ENCODE results near the gene PREB. TPM values are rescaled to one million over a fixed set of nuclear protein-coding genes. Genes with fewer than 3 reads are reported as not detected.

PREB gene
- total and polyA plus RNA-seq, 2 of the 13 experiments (the other 11 are each of a cell fraction or from before 2014, with no cell fraction given): 112 to 192 TPM

DNA sequence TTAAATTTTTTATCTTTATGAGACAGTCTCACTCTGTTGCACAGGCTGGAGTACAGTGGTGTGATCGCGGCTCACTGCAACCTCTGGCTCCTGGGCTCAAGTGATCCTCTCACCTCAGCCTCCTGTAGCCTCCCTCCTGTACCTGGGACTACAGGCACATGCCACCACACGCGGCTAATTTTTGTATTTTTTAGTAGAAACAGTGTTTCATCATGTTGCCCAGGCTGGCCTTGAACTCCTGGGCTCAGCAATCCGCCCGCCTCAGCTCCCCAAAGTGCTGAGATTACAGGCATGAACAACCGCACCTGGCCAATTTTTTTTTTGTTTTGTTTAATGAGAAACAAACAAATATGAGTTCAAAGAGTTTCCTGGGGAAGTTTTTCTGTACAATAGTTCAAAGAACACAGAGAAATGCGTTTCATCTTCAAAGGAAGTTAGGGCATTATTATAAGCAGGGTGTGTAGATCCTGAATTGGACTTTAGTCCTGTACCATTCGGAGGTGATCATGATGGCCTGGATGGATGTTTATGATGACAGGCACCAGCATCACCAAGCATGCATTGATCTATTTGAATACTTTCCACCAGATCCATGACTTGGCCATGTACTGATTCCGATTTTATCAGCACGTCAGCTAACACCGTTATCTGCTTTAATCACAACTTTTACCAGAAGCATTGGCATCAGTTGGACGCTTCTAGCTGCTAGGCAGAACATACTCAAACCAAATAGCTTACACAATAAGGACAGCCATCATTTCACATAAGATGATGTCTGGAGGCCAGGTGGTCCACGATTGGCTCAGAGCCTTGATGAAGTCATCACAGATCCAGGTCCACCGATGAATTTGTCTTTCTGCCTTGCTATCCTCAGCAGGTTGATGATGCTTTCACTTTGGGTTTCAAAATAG lies 43.3 kb upstream of the PREB start (continued):
- TF ChIP-seq, protein P1, sequence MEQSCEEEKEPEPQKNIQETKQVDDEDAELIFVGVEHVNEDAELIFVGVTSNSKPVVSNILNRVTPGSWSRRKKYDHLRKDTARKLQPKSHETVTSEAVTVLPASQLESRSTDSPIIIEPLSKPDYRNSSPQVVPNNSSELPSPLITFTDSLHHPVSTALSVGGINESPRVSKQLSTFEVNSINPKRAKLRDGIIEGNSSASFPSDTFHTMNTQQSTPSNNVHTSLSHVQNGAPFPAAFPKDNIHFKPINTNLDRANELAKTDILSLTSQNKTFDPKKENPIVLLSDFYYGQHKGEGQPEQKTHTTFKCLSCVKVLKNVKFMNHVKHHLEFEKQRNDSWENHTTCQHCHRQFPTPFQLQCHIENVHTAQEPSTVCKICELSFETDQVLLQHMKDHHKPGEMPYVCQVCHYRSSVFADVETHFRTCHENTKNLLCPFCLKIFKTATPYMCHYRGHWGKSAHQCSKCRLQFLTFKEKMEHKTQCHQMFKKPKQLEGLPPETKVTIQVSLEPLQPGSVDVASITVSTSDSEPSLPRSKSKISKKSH (CRISPR knock-in tag; IDR thresholded peaks at IDR 0.05; ENCODE audit: borderline replicate concordance): peak; percentile 55; the same call in 1 of the 2 replicates
- TF ChIP-seq RFX1 (IDR thresholded peaks at IDR 0.05) (no peak), GTF3A (CRISPR knock-in tag; conservative IDR thresholded peaks at IDR 0.05) (no peak), ZNF317 (CRISPR knock-in tag; IDR thresholded peaks at IDR 0.05) (peak; percentile 76), NR2F1 (CRISPR knock-in tag; IDR thresholded peaks at IDR 0.05) (peak; percentile 54 to 91), PAF1 (CRISPR knock-in tag; IDR thresholded peaks at IDR 0.05) (no peak), ZNF557 (CRISPR knock-in tag; IDR thresholded peaks at IDR 0.05) (no peak), FOXM1 (CRISPR knock-in tag; IDR thresholded peaks at IDR 0.05) (no peak), ETV5 (CRISPR knock-in tag; IDR thresholded peaks at IDR 0.05; ENCODE audit: borderline replicate concordance) (peak; percentile 89; the same call in 1 of the 2 replicates), ADNP (CRISPR knock-in tag; IDR thresholded peaks at IDR 0.05) (peak; percentile 37; the same call in 1 of the 2 replicates), NFE2L1 (CRISPR knock-in tag; IDR thresholded peaks at IDR 0.05; ENCODE audit: borderline replicate concordance) (no peak), ZNF101 (CRISPR knock-in tag; IDR thresholded peaks at IDR 0.05; ENCODE audit: borderline replicate concordance, low read depth) (no peak)
- TF ChIP-seq, protein P2, sequence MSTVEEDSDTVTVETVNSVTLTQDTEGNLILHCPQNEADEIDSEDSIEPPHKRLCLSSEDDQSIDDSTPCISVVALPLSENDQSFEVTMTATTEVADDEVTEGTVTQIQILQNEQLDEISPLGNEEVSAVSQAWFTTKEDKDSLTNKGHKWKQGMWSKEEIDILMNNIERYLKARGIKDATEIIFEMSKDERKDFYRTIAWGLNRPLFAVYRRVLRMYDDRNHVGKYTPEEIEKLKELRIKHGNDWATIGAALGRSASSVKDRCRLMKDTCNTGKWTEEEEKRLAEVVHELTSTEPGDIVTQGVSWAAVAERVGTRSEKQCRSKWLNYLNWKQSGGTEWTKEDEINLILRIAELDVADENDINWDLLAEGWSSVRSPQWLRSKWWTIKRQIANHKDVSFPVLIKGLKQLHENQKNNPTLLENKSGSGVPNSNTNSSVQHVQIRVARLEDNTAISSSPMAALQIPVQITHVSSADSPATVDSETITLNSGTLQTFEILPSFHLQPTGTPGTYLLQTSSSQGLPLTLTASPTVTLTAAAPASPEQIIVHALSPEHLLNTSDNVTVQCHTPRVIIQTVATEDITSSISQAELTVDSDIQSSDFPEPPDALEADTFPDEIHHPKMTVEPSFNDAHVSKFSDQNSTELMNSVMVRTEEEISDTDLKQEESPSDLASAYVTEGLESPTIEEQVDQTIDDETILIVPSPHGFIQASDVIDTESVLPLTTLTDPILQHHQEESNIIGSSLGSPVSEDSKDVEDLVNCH (CRISPR knock-in tag; IDR thresholded peaks at IDR 0.05): no peak
- TF ChIP-seq, protein P3, sequence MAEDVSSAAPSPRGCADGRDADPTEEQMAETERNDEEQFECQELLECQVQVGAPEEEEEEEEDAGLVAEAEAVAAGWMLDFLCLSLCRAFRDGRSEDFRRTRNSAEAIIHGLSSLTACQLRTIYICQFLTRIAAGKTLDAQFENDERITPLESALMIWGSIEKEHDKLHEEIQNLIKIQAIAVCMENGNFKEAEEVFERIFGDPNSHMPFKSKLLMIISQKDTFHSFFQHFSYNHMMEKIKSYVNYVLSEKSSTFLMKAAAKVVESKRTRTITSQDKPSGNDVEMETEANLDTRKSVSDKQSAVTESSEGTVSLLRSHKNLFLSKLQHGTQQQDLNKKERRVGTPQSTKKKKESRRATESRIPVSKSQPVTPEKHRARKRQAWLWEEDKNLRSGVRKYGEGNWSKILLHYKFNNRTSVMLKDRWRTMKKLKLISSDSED (CRISPR knock-in tag; IDR thresholded peaks at IDR 0.05): no peak
- TF ChIP-seq, protein P4, sequence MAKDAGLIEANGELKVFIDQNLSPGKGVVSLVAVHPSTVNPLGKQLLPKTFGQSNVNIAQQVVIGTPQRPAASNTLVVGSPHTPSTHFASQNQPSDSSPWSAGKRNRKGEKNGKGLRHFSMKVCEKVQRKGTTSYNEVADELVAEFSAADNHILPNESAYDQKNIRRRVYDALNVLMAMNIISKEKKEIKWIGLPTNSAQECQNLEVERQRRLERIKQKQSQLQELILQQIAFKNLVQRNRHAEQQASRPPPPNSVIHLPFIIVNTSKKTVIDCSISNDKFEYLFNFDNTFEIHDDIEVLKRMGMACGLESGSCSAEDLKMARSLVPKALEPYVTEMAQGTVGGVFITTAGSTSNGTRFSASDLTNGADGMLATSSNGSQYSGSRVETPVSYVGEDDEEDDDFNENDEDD (CRISPR knock-in tag; IDR thresholded peaks at IDR 0.05; ENCODE audit: borderline replicate concordance): peak; percentile 26; the same call in 1 of the 2 replicates

All from HepG2 (cell line).